HG03175 (cell line): Measurements from ENCODE around the gene PCDHB7.
"Not testable (repeated sequence)": the region's sequence is repeated elsewhere in the genome, so short reads cannot be mapped to it uniquely, and the experiment has no call there.

Experiments
- ATAC-seq: cut with Tn5 transposase; IDR thresholded peaks from one replicate; pipeline ENCODE4 v1.9.1; 2021; ENCODE audit warnings: mild to moderate bottlenecking, moderate library complexity; ENCODE audit not compliant: unreplicated experiment

The PCDHB7 gene

GRCh38 chr5:141216035-141216434 is 43.6 kb downstream of the PCDHB7 start:
- ATAC-seq, result not testable (repeated sequence)

- ATAC-seq, result no peak
Measured at GRCh38 chr5:141223112-141223783, 50.8 kb downstream of the PCDHB7 start, which contains the start of gene PCDHB14. Gene PCDHB14, plus strand, starts transcription at chr5:141223343. Its CDS starts 163 bp downstream, at chr5:141223506.

GRCh38 chr5:141224844-141225243 is 52.4 kb downstream of the PCDHB7 start:
- ATAC-seq, result not testable (repeated sequence)

- not testable (repeated sequence) for ATAC-seq
Measured at GRCh38 chr5:141225421-141225820, 53.0 kb downstream of the PCDHB7 start.
